ENCODE results near the gene FLT4. TPM values are rescaled to one million over a fixed set of nuclear protein-coding genes. Genes with fewer than 3 reads are reported as not detected.

The FLT4 gene
- total RNA-seq, 1 experiment from 2014 or later = 0.31 TPM

GRCh38 chr5:180594311-180595045 lies 54.9 kb downstream of the FLT4 start:
- DNase-seq (ENCODE audit: low read depth) = no peak

- DNase-seq (ENCODE audit: low read depth) = no peak
These were observed 55.8 kb downstream of the FLT4 start for GRCh38 chr5:180593446-180594206.

- DNase-seq (ENCODE audit: low read depth) = no peak
These were observed 57.2 kb downstream of the FLT4 start for GRCh38 chr5:180592176-180592575.

- no peak for DNase-seq (ENCODE audit: low read depth)
These were observed 58.0 kb downstream of the FLT4 start, which contains the start of gene SCGB3A1 for GRCh38 chr5:180591311-180591887. SCGB3A1 (minus strand) TSS chr5:180591499; CDS start chr5:180591462, 37 bp downstream.

- no peak for DNase-seq (ENCODE audit: low read depth)
These were observed 58.7 kb downstream of the FLT4 start for GRCh38 chr5:180590543-180591310.

- DNase-seq (ENCODE audit: low read depth) = no peak
These were observed 59.4 kb downstream of the FLT4 start for GRCh38 chr5:180589771-180590542.

- no peak for DNase-seq (ENCODE audit: low read depth)
These were observed 62.5 kb downstream of the FLT4 start for GRCh38 chr5:180586870-180587269.

GRCh38 chr5:180586204-180586603 lies 63.2 kb downstream of the FLT4 start:
- DNase-seq (ENCODE audit: low read depth) = no peak

- no peak for DNase-seq (ENCODE audit: low read depth)
These were observed 65.7 kb downstream of the FLT4 start for GRCh38 chr5:180583738-180584137.

GRCh38 chr5:180580681-180581080 lies 68.7 kb downstream of the FLT4 start:
- DNase-seq (ENCODE audit: low read depth) = no peak

GRCh38 chr5:180575571-180575970 lies 73.8 kb downstream of the FLT4 start:
- no peak for DNase-seq (ENCODE audit: low read depth)

GRCh38 chr5:180568914-180569313 lies 80.5 kb downstream of the FLT4 start:
- no peak for DNase-seq (ENCODE audit: low read depth)

- DNase-seq (ENCODE audit: low read depth) = no peak
These were observed 85.4 kb downstream of the FLT4 start for GRCh38 chr5:180563994-180564393.

- DNase-seq (ENCODE audit: low read depth) = no peak
These were observed 91.2 kb downstream of the FLT4 start for GRCh38 chr5:180558232-180558631.

- DNase-seq (ENCODE audit: low read depth) = peak; percentile 0
These were observed 92.1 kb downstream of the FLT4 start for GRCh38 chr5:180557217-180557809.

GRCh38 chr5:180555168-180555921 lies 94.1 kb downstream of the FLT4 start:
- no peak for DNase-seq (ENCODE audit: low read depth)

GRCh38 chr5:180553530-180553929 lies 95.9 kb downstream of the FLT4 start:
- no peak for DNase-seq (ENCODE audit: low read depth)

Measured in HT1080 (cell line).